GM18505 (cell line): Measurements from ENCODE around the gene SLC23A3.

Experiments
- ATAC-seq: cut with Tn5 transposase; IDR thresholded peaks from one replicate; pipeline ENCODE4 v1.9.1; 2021; ENCODE audit not compliant: unreplicated experiment
- POLR2A ChIP-seq: IDR thresholded peaks from 4 replicates; pipeline ENCODE4 v1.6.1; 2011; ENCODE audit warnings: borderline replicate concordance; ENCODE audit not compliant: insufficient read depth, insufficient read length; ENCODE audit errors: extremely low read depth

SLC23A3 gene

DNA sequence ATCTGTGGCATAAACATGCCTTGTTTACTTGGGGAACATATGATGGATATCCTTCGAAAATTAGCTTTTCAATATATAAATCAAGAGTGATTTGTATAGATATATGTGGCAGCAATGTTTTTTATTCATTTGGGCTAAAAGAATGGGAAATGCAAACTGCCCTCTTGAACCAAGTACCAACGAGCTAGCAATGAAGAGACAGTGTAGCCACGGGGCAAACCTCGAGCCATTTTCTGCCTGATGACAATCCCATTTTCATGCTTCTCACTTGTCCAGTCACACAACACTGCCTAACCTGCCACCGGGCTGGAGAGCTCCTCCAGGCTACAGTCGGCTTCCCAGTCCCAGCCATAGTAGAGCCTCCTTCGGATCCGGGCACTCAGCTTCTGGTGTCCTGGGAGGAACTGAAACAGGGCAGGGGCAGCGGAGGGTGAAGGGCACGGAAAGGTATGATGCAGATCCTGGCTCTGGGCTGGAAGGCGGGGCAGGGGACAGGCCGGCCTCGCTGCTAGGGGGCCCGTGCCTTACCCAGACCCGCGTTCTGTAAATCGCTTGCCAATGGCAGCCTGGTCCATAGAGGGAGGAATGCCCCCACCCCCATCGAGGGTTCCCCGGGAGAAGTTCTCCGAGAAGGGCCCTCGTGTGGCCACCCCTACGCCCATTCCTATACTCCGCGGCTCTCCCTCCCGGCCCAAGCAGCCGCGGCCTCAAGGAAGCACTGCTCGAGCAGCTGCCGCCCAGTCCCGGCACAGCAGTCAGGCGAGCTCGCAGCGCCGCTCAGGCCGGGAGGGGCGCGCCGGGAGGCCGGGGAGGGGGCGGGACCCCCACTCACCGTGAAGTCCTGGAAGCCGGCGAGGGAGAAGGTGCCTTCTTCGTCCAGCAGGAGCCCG lies 6.3 kb upstream of the SLC23A3 start:
- TF ChIP-seq POLR2A: no peak
- ATAC-seq: peak; percentile 19

DNA sequence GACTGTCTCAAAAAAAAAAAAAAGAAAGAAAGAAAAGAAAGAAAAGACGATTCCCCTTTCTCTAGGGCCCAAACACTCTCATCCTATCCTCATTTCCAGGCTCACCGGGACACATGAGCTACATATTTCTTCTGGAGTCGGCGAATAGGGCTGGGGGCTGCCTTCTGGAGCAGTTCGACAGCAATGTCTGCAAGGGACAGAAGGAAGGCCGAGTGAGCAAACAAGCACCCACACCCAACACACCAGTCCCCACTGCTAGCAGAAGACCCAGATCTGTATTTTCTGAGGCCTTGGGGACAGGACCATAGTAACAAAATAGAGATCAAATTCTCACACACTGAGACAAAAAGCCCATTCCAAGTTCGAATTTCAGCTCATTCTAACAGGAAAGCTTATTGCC lies 5.7 kb upstream of the SLC23A3 start:
- TF ChIP-seq POLR2A: no peak
- no peak for ATAC-seq

DNA sequence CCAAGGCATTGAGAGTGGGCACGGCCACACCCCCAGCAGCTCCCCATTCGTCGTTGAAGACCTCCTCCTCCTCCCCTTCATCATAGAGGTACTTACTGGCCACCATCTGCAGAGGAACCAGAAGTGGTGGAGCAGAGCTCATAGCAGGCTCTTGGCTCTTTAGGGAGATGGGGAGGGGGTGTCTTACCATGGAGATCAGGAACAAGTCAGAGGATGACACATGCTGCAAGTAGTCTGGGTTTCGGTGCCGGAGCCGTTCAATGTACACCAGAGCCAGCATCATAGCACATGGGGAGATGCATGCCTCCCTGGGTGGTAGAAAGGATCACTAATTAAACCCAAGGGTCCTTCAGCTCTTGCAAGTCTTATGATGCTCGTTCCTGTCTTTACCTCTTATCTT lies 5.0 kb upstream of the SLC23A3 start:
- no peak for TF ChIP-seq POLR2A

DNA sequence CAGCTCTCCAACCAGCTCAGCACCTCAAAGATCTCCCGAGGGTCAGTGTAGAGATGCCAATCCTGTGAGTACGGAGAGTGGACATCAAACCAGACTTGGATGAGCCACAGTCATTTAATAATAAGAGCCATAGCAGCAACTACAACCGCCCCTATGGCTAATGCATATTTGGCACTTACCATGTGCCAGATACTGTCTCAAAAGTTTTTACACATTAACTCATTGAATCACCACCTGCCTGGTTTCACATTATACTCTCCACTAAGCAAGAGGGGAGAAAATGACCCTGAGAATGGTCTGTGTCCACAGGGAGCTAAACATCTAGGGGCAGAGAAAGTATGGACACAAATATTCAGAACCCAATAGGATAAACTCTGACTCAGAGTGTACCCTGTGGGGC lies 4.3 kb upstream of the SLC23A3 start:
- ATAC-seq: no peak

More for the DNA sequence above, 5.0 kb upstream of the SLC23A3 start:
- no peak for ATAC-seq

GRCh38 chr2:219173176-219173575 lies 3.3 kb upstream of the SLC23A3 start:
- TF ChIP-seq POLR2A: no peak
- ATAC-seq: no peak

More for the DNA sequence above, 4.3 kb upstream of the SLC23A3 start:
- no peak for TF ChIP-seq POLR2A

DNA sequence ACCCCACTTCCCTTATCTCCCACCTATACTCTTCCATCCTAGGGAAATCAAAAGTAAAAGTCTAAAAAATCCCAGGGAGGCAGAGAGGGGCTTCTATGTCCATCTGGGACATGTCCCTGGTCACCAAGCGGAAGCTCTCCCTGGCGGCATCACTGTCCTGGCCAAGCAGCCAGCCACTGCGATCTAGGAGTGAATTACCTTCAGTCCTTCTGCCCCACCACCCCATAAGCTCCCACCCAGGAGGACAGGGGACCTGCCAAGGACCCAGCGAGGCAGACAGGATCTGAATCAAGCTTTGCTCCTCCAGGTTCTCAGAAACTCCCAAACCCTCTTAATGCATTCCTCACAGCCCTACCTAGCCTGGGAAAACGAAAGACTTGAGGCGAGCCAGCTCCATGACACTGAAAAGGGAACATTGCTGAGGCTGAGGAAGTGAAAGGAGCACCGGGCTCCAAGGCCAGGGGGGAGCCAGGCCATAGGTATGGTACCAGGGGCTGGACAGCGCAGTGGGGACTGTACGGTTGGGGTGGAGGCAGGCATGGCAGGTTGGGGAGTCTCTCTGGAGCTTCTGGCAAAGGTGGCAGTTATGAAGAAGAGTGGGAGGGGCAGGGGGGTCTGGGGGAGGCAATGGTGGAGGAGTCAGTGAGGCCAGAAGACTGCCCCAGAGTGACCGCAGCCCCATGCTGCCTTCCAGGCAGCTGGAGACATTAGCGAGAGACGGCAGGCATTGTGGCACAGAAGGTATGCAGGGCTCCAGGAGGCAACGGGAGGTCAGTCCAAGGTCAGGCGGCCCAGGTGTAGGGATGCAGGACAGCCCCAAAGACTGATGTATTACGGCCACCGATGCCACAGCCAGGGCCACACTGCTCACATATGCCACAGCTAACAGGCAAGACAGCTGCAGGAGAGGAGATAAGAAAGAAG lies 2.7 kb upstream of the SLC23A3 start:
- ATAC-seq: no peak
- TF ChIP-seq POLR2A: no peak

- no peak for ATAC-seq
- TF ChIP-seq POLR2A: no peak
These were observed 1.4 kb upstream of the SLC23A3 start for GRCh38 chr2:219171231-219171651.

DNA sequence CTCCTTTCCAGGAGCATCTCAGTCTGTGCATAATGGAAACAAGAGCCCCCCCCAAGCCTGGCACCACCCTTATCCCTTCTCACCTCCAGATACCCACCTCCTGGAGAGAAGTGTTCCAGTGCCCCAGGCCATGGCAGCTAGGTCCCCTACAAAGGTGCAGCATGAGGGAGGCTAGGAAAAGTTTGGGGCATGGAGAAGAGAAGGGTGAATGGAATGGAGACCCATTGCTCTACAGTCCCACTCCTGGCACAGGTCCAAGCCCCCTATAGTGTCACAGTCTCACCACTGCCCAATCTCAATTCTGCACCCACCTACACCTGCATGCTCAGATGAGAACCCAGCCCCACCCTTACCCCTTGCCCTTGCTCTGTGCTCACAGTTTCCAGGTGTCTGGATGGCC lies 897 bp downstream of the SLC23A3 start:
- TF ChIP-seq POLR2A: no peak

DNA sequence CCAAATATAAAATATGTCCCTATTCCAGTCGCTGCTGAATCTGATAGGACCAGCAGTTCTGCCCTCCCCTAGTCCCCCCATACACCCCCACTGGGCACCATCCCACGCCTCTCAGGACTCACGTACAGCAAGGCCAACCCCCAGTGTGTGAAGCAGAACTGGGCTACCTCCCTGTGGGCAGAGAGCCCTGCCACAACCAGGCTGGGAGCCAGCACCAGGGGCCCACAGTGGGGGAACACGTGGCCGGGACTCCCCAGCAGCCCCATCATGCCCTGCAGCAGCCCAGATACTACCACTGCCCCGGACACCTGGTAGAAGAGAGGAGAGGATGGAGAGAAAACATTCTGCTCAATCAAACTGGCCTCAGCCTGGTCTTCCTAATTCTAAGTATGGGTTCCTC lies 1.3 kb downstream of the SLC23A3 start:
- no peak for ATAC-seq
- no peak for TF ChIP-seq POLR2A

More for the DNA sequence above, 897 bp downstream of the SLC23A3 start:
- no peak for ATAC-seq

DNA sequence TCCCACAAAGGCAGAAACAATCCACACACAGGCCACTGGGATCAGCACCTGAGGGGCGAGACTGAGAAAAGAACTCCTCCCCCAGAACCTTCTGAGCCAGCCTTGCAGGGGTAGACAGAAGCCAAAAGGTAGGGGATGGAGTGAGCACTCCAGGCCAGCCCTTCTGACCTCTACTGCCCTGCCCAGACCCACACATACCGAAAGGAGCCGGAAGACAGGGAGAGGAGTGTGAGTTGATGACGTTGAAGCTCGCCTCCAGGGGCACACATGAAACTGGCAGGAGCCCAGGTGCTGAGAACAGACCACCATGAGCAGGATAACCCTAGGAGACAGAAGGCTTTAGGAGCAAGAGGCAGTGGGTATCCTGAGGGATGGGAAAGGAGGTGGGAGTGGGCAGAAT lies 1.8 kb downstream of the SLC23A3 start:
- ATAC-seq: no peak

GRCh38 chr2:219165058-219165911 lies 4.5 kb downstream of the SLC23A3 start:
- no peak for ATAC-seq
- TF ChIP-seq POLR2A: no peak

More for the DNA sequence above, 1.8 kb downstream of the SLC23A3 start:
- no peak for TF ChIP-seq POLR2A

DNA sequence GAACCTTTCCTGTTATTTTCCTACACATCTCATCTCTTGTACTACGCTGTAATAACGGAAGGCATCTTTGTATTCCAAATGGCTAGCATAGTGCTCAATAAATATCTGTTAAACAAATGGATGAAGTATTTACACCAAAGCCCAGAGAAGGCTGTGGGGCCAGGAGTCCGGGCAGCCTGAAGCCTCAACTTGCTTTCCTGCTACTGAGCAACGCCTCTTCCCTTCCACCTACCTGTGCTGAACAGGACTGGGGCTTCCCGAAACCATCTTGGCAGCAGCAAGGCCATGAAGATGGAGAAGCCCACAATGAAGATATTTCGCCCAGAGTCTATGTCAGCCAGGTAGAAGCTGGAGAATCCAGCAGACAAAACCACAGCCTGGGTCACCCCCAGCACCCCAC lies 6.7 kb downstream of the SLC23A3 start:
- TF ChIP-seq POLR2A: no peak
- no peak for ATAC-seq

- TF ChIP-seq POLR2A: no peak
- no peak for ATAC-seq
These were observed 8.7 kb downstream of the SLC23A3 start for GRCh38 chr2:219161097-219161496.
